Brain microvascular endothelial cell (primary cell): ENCODE results near the gene BRWD1.

Experiments used
- DNase-seq: peaks from one replicate; pipeline ENCODE4 v3.0.0-alpha.2; 2020
- H3K27ac ChIP-seq: fragments of 250-450 bp; sonication (Bioruptor Pico); 2 replicates; pipeline ENCODE4 v1.5.1; 2020; ENCODE audit warnings: mild to moderate bottlenecking, moderate library complexity
- H3K27me3 ChIP-seq: fragments of 250-450 bp; sonication (Bioruptor Pico); replicated peaks from 2 replicates; pipeline ENCODE4 v1.5.1; 2020; ENCODE audit warnings: mild to moderate bottlenecking
- H3K36me3 ChIP-seq: fragments of 250-450 bp; sonication (Bioruptor Pico); replicated peaks from 2 replicates; pipeline ENCODE4 v1.5.1; 2020; ENCODE audit warnings: mild to moderate bottlenecking
- H3K4me3 ChIP-seq: 2 replicates; pipeline ENCODE4 v1.5.1; 2011; ENCODE audit warnings: low read depth, mild to moderate bottlenecking, control low read depth, low read length, moderate library complexity
- in situ Hi-C: cut with HindIII; loops from 2 replicates; pipeline ENCODE4 v1.10.0; 2017; ENCODE audit warnings: low sequenced_read_pairs, low pct_ligation_motif_present
- TF ChIP-seq, protein P1 (sequence below): IDR thresholded peaks from 2 replicates; pipeline ENCODE4 v1.5.1; 2011; ENCODE audit warnings: low read depth, mild to moderate bottlenecking, moderate library complexity, low read length, control low read depth, inconsistent platforms; ENCODE audit errors: missing control alignments

The BRWD1 gene

DNA sequence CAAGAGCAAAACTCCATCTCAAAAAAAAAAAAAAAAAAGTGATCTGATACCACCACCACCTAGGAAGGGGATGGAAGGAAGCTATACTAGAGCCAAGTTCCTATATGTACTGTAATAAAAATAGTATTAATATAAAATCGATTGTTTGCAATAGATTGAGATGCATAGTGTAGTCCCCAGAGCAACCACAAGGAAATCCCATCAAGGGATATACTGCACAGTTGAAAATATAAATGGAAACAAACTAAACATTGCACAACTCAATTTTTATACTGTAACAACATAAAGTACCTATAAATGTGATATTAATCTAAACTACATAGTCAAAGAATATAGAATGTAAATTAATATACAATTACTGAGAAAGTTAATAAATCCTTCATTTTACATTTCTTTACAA lies 109.3 kb downstream of the BRWD1 start:
- no peak for DNase-seq
- Histone ChIP-seq H3K27me3 (no peaks in the 10 kb centered on the region), H3K36me3 (peaks cover 39% of the 10 kb centered on the region), H3K27ac (no peak overlapping the region), H3K4me3 (no peak overlapping the region)
- TF ChIP-seq, protein P1, sequence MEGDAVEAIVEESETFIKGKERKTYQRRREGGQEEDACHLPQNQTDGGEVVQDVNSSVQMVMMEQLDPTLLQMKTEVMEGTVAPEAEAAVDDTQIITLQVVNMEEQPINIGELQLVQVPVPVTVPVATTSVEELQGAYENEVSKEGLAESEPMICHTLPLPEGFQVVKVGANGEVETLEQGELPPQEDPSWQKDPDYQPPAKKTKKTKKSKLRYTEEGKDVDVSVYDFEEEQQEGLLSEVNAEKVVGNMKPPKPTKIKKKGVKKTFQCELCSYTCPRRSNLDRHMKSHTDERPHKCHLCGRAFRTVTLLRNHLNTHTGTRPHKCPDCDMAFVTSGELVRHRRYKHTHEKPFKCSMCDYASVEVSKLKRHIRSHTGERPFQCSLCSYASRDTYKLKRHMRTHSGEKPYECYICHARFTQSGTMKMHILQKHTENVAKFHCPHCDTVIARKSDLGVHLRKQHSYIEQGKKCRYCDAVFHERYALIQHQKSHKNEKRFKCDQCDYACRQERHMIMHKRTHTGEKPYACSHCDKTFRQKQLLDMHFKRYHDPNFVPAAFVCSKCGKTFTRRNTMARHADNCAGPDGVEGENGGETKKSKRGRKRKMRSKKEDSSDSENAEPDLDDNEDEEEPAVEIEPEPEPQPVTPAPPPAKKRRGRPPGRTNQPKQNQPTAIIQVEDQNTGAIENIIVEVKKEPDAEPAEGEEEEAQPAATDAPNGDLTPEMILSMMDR = peak; percentile 7
- in situ Hi-C loops = no loop called here

DNA sequence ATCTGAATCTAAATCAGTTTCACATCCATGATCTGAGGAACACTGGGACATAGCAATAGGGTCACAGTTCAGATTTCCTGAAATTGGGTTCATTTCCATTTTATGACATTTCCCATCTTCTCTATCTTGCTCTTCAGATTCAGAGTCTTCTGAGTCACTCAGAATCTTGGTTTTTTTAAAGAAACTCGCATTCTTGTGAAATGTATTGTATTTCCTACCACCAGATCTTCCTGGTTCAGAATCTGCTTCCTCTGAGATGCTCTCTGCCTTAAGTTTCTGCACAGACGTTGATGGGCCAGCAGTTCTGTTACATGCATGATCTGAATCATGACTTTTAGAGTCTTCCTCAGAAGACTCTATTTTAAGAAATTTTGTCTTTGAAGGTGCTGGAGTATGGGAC lies 114.6 kb downstream of the BRWD1 start:
- DNase-seq = no peak
- H3K27ac ChIP-seq = no peak overlapping the region
- no peaks in the 10 kb centered on the region for H3K27me3 ChIP-seq
- H3K36me3 ChIP-seq = peaks cover 46% of the 10 kb centered on the region
- no peak overlapping the region for H3K4me3 ChIP-seq
- TF ChIP-seq, protein P1 = no peak
- in situ Hi-C loops = no loop called here

DNA sequence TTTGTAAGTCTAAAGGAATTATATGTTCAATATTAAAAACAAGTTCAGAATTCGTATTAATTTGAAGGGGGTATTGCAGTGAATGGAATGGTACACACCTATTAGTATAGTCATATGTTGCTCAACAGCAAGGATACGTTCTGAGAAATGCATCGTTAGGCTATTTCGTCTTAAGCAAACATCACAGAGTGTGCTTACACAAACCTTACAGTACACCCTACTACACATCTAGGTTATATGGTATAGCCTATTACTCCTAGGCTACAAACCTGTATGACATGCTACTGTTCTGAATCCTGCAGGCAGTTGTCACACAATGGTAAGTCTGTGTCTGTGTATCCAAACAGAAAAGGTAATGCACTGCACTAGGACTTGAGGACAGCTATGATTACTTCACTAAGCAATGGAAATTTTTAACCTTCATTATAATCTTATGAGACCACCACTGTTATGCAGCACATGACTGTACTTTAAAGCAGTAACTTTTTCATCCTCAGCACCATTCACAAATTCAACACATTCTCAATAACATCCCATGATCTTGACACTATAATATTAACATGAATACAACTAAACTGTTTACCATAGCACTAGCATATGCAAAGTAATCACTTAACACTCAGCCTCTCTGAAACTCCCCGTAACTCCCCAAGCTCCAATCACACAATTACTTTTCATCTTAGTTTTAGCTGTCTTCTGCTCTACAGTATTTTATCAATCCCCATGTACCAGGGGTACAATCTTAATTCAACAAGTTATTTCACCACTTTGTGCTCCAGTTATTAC lies 115.8 kb downstream of the BRWD1 start:
- no peak for DNase-seq

DNA sequence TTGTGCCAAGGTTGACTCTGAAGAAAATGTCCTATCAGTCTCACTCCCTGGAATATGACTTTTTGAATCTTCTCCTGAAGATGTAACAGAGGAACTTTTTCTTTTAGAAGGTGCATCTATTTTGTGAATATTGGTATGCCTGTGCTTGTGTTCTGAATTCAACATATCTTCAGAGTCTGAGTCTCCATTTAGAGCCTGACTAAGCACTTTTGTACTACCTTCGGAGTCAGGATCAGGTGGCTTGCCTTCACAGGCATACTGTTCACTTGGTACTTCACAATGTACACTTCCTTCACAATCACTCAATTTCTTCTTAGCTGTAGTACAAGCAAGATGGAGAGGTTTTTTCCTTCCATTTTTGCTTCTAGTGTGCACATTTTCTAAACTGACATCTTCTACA lies 116.6 kb downstream of the BRWD1 start:
- Histone ChIP-seq H3K27ac (no peak overlapping the region), H3K36me3 (peaks cover 40% of the 10 kb centered on the region), H3K27me3 (no peaks in the 10 kb centered on the region), H3K4me3 (no peak overlapping the region)
- in situ Hi-C loops = no loop called here
- TF ChIP-seq, protein P1 = no peak
- DNase-seq = no peak

More for the DNA sequence above, 115.8 kb downstream of the BRWD1 start:
- in situ Hi-C loops = no loop called here
- H3K4me3 ChIP-seq = no peak overlapping the region
- no peaks in the 10 kb centered on the region for H3K27me3 ChIP-seq
- H3K27ac ChIP-seq = no peak overlapping the region
- H3K36me3 ChIP-seq = peaks cover 43% of the 10 kb centered on the region
- TF ChIP-seq, protein P1 = no peak

DNA sequence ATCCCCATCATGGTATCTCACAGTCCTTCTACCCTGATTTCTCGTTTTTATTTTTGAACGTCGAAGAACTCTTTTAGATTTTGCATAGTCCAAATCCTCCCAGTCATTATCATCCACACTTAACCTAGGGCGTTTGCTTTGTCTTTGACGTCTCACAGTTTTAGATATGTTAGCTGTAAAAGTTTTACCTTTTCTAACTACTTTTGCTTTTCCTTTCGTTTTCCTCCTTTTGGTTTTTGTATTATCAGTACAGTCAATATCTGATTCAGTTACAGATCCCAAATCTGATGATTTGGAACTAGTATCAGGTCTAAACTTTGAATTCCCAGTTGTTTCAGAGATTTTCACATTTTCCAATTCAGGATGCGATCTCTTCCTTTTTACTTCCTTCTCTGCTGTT lies 117.1 kb downstream of the BRWD1 start:
- H3K4me3 ChIP-seq = no peak overlapping the region
- in situ Hi-C loops = no loop called here
- H3K27ac ChIP-seq = no peak overlapping the region
- no peak for DNase-seq
- TF ChIP-seq, protein P1 = no peak
- no peaks in the 10 kb centered on the region for H3K27me3 ChIP-seq
- peaks cover 39% of the 10 kb centered on the region for H3K36me3 ChIP-seq

DNA sequence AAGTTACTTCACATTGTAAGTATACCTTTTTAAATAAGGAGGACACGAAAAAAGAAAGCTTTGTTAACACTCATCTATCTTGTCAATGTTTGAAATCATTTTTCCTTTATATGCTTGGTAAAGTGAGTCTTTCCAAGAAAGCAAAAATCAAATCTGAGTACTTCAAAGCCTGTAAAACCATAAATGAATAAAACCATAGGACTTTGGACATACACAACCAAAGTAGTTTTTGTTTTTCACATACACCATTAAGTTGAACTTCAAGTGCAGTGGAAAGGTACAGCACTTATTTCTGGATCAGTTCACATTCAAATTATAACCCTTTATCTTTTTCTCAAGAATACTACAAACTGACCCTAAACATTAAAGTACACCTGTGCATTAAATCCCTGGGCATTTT lies 120.1 kb downstream of the BRWD1 start:
- no peak overlapping the region for H3K4me3 ChIP-seq
- DNase-seq = no peak
- no peaks in the 10 kb centered on the region for H3K27me3 ChIP-seq
- in situ Hi-C loops = no loop called here
- H3K27ac ChIP-seq = no peak overlapping the region
- TF ChIP-seq, protein P1 = no peak
- H3K36me3 ChIP-seq = peaks cover 18% of the 10 kb centered on the region
